Measurements from ENCODE around the gene PTGES3L.
"Not testable (repeated sequence)": the region's sequence is repeated elsewhere in the genome, so short reads cannot be mapped to it uniquely, and the experiment has no call there.

PTGES3L gene

DNA sequence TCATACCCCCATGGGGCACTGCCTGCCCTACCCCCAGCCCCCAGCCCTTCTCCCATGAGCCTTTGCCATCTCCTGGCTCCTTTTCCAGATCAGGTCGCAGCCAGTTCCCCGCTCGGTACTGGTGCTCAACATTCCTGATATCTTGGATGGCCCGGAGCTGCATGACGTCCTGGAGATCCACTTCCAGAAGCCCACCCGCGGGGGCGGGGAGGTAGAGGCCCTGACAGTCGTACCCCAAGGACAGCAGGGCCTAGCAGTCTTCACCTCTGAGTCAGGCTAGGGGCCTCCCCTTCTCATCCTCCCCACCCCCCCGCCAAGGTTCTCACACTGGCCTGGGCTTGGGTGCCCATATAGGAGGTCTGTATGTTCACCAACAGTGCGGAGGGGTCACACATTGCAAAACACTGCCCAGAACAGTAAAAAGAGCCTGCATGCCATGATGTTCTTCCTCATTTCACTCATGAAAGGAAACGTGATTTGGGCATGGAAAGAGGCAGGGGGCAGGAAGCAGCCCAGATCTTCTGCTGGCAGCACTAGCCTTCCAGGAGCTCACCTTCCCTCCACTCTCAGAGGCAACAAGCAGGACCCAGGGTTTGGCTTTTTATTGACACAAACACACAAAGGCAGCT, 34.3 kb upstream of the PTGES3L start:
- DNase-seq: no peak

DNA sequence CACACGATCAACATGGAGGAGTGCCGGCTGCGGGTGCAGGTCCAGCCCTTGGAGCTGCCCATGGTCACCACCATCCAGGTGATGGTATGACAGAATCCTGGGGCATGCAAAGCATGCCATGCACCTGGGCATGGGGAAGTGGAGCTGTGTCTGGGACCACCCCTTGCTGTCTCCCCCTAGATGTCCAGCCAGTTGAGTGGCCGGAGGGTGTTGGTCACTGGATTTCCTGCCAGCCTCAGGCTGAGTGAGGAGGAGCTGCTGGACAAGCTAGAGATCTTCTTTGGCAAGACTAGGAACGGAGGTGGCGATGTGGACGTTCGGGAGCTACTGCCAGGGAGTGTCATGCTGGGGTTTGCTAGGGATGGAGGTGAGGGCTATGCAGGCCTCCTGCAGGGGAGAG, 33.4 kb upstream of the PTGES3L start:
- no peak for DNase-seq

DNA sequence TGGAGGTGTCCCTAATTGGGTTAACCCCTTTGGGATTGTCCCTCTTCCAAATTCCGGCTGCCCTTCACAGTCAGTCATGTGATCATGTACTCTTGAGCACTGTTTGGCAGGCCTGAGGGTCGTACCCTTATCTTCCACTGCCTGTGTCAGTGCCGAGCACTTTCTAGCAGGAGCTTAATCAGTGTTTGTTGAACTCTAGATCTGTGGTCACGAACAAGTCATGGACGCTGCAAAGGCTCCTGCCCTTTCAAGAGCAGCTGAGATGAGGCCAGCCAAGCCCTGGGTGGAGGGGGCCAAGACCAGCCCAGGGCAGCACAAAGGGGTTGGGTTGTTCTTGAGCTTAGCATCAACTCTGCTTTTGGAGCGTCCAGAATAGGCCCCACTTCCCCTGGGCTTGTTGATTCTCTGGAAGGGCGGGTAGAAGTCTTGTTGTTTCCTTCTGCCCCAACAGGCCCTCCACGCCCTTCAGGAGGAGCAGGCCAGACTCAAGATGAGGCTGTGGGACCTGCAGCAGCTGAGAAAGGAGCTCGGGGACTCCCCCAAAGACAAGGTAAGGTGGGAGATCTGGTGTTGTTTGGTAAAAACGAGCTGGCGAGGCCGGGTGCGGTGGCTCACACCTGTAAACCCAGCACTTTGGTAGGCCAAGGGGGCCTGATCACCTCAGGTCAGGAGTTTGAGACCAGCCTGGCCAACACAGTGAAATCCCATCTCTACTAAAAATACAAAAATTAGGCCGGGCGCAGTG, 32.0 kb upstream of the PTGES3L start:
- no peak for DNase-seq

DNA sequence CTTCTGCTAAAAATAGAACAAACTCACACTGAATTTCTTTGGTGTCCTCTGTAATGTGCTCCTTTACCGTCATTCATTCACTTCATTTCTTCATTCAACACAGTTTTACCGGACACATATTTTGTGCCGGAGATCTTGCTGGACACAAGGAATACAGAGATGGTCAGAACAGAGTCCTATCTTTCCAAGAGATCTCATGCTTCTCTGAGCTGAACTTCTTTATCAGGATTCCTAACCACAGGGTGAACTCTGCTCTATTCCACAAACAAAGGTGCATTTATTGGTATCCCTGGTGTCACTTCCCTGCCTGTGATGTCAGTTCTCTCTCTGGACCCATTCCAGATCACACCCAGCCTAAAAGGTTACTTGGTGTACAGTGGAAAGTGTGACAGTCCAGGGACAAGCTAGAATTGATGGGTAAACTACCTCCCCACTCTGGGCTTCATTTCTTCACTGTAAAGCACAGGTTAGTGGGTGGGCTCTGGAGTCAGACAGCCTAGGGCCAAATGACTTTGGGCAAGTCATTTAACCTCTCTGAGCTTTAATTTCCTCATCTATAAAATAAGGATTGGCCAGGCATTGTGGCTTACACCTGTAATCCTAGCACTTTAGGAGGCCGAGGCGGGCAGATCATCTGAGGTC, 30.9 kb upstream of the PTGES3L start:
- no peak for DNase-seq

DNA sequence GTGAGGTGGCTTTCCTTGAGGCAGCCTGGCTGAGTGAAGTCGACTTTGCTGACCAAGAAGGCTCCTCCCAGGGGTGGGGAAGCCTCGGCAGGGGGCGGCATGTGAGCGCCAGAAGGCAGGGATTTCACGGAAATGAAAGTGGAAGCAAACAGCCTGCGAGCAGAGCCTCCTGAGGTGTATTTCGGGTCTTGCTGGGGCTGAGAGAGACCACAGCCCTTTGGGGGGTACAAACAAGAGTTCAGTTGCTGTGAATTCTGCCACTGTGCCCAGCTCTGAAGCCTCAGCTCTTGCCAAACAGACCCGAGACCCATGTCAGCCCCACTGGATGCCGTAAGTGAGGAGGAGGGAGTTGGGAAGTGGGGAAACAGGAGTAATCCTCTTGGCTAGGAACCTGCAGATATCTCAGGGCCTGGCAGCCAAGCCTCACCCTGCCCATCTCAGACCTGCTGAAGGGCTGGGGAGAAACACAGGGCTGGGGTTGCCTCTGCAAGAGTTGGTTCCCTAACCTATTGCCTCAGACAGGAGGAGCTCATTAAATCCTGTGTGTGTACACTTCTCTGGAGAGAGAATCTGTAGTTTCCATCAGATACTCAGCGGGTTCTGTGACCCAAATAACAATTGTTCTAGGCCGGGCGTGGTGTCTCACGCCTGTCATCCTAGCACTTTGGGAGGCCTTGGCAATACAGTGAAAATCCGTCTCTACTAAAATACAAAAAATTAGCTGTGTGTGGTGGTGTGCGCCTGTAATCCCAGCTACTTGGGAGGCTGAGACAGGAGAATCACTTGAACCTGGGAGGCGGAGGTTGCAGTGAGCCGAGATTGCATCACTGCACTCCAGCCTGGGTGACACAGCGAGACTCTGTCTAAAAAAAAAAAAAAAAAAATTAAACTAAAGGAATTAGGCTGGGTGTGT, 27.0 kb upstream of the PTGES3L start, which contains the start of gene IFI35:
Gene IFI35, plus strand, starts transcription at position 146 of the 913 bp plus-strand sequence. Its CDS starts 164 bp downstream, at position 310.
- DNase-seq: peak; percentile 52 to 92 (median 73)

DNA sequence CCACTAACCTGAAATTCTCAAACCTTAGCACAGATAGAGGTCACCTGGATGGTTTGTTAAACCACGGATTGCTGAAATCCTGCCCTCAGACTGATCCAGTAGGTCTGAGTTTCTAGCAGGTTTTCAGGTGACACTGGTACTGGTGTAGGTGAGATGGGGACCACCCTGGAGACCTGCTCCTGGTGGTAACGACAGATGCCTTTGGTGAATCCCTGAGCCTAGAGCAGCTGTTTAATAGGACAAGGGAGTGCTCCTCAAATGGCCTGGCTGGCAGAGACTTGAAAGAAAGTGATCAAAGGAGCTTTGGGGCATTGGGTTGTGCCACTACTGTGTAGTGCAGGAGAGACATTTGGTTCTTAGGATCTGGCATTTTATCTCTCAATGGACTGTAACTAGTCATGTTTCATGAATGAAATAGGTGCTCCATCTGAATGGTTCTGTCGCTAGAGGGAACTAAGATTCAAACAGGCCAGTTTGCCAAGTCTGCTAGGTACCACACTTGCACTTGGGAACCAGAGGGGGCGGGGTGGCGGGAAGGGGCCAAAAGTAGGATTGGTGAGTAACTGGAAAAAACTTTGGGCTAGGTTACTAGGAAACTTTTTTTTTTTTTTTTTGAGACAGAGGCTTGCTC, 23.8 kb upstream of the PTGES3L start:
- DNase-seq: no peak

DNA sequence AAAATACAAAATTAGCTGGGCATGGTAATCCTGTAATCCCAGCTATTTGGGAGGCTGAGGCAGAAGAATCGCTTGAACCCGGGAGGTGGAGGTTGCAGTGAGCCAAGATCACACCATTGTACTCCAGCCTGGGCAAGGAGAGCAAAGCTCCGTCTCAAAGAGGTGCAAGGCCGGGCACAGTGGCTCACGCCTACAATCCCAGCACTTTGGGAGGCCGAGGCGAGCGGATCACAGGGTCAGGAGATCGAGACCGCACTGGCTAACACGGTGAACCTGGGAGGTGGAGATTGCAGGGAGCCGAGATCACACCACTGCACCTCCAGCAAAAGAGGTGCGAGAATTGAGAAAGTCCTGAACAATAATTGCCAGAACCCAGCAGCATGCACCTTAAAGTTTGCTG, 21.0 kb upstream of the PTGES3L start:
- not testable (repeated sequence) for DNase-seq

DNA sequence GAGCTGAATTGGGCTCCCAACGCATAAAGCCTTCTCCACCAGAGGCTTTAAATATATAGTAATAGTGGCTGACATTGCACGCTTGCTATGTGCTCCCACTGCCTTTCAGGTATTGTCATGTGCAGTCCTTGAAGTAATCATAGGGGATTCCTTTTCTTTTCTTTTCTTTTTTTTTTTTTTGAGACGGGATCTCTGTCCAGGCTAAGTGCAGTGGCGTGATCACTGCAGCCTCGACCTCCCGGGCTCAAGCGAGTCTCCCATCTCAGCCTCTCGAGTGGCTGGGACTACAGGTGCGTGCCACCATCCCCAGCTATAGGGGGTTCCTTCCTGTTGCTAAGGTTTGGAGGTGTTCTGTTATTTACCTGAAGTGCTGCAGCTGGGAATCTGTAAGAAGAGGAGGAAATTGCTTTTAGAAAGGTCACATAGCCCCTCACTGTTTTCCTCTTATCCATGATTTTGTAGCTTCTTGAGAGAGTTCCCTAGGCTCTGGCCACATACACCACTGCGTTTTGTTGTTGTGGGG, 19.2 kb upstream of the PTGES3L start:
- no peak for DNase-seq

DNA sequence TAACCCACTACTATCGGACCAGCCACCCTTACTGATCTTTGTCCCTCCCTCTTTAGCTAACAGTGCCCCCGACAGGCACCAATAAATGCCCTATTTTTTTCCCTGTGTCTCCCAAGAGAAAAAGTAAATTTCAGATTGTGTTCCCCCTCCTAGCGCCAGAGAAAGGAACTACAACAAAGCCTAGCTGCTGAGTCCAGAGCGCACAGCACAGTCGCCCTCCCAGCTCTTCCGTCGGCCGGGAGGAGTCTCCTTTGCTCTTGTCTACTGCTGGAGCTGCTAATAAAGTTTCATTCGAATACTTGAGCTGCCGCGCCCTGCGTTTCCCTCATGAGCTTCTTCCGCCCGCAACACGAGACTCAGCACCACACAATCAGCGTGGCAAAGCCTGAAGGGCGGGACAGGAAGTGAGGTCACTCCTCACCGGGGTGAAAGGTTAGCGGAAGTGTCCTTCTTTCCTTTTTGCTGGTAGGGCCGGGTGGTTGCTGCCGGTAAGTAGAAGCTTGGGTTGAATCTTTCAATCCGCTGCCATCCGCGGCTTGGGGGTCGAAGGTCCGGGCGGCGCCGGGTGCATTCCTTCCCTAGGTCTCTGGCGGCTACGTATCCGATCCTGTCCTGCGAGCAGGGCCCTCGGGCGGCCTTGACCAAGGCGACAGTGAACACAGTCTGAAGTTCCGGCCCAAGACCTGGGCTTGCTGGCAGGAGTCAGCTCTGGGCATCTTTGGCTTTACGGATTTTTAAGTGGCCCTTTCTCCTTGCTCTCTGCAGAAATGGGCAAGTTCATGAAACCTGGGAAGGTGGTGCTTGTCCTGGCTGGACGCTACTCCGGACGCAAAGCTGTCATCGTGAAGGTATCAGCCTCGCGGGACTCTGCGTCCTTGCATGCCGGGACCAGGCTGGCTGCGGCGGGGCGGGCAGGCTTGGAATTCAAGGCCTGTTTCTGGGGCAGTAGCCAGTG, 18.4 kb upstream of the PTGES3L start, which contains the start of gene RPL27:
Gene RPL27, plus strand, starts transcription at position 436 of the 955 bp plus-strand sequence. Its CDS starts 332 bp downstream, at position 768.
- DNase-seq: peak; percentile 79 to 100 (median 96)

DNA sequence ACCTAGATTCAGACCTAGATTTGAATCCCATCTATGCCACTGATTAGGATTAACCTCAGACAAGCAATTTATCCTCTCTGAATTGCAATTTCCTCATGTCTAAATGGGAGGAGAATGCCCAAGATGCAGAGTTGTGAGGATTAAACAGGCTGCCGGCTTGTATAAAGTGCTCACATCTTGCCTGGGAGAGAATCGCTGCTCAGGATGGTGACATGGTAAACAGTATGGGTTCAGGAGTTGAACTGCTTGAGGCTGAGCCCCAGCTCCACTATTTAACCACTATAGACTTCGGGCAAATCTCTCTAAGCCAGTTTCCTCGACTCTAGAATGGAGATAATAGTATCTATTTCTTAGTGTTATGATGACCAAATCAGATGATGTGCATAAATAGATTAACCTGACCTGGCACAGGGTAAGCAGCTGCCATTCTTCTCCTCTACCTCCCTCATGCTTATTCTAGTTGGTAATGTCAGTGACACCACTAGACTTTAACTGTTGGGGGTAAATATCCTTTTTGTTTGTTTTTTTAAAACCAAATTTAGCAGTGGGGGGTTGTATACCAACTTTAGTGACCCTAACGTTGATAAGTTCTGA, 17.6 kb upstream of the PTGES3L start:
- no peak for DNase-seq

DNA sequence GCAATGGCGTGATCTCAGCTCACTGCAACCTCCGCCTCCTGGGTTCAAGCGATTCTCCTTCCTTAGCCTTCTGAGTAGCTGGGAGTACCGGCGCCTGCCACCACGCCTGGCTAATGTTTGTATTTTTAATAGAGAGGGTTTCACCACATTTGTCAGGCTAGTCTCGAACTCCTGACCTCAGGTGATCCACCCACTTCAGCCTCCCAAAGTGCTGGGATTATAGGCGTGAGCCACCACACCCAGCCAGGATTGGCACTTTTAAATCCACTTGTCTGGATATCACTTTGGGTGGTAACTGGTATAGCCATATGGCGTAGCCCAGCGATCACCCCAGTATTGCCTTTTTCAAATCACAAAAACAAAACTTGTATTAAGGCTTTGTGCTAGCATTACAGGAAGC, 14.0 kb upstream of the PTGES3L start:
- not testable (repeated sequence) for DNase-seq

DNA sequence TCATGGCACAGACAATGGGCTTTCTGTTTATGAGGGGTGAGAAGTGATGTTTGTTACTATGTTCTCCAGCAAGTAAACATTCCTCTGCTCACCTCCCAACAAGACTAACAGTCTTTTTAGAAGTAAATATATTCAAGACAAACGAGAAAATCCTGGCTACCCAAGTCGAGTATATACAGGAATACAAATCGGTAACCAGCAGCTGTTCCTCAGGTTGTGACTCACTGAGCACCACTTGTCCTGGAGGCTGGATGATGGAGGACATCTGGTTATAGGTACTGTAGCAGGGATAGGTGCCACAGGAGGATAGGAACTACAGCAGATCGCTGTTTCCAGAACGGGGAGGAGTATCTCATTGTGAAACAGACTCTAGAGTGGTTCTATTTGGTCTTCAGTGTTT, 13.0 kb upstream of the PTGES3L start:
- DNase-seq: no peak

DNA sequence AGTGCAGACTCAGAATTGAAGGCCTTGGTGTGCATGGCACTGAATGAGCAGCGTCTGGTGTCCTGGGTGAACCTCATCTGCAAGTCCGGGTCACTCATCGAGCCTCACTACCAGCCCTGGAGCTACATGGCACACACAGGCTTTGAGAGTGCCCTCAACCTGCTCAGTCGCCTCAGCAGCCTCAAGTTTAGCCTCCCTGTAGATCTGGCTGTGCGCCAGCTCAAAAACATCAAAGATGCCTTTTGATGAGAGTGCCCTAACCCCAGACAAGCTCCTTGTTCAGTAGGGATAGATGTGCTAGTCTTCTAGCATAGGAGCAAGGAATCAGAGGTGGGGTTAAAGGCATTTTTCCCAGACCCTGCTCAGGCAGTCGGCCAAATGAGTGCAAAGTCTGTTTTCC, 11.6 kb upstream of the PTGES3L start:
- no peak for DNase-seq

DNA sequence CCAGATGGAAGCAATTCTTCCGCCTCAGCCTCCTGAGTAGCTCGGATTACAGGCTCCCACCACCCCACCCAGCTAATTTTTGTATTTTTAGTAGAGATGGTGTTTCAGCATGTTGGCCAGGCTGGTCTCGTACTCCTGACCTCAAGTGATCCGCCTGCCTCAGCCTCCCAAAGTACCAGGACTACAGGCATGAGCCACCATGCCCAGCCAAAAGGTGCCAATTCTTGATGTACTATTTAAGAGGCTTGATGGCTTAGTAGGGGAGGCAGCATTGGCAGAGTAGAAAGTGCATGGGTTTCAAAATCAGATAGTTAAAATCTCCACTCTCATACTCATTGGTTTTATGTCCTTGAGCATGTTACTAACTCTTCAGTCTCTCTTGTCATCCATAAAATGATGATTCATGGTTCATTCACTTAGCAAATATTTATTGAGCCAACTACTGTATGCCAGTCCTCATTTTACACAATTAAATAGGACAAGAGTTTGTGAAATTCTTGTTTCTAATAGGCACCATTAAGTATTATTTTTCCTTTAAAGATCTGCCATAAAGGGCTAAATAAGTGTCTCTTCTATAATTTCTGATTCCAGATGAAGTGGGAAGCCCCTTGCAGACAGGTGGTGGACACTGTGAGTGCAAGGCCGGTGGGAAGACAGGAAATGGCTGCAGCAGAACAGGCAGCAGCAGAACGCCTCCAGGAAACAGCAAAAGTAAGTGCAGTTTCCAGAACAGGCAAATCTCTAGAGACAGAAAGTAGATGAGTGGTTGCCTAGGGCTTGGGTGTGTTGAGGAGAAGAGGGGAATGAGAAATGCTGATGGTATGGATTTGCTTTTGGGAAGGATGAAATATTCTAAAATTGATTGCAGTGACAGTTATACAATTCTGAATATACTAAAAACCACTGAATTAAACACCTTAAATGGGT, 10.1 kb upstream of the PTGES3L start:
- DNase-seq: no peak

DNA sequence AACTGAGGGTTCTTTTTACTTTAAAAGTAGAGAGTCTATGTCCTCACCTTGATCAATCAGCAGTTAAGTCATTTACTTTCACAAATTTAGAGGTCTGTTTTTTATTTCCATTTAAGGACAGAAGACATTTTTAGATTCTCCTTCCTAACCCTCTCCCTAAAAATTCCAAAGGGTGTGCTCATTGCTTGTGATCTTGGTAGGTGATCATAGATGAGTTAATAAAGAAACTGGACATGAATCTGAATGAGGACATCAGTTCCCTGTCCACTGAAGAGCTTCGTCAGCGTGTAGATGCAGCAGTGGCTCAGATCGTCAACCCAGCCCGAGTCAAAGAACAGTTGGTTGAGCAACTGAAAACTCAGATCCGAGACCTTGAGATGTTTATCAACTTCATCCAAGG, 9.3 kb upstream of the PTGES3L start:
- no peak for DNase-seq

DNA sequence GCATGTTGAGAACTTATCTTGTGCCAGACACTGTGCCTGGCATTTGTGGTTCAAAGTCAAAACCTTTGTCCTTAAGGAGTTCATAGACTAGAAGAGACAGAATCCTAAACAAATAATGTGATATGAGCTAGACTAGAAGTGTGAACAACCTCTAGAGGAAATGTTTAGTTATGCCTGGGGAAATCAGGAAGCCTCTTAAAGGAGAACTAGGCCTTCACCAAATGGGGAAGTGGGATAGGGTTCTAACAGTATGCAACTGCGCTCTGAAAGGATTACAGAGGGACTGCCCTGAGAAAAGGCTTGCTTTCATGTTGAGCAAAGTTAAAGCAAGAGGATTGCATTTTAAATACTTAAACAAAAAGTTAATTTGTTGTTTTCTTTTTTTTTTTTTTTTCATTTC, 5.3 kb upstream of the PTGES3L start:
- DNase-seq: no peak

DNA sequence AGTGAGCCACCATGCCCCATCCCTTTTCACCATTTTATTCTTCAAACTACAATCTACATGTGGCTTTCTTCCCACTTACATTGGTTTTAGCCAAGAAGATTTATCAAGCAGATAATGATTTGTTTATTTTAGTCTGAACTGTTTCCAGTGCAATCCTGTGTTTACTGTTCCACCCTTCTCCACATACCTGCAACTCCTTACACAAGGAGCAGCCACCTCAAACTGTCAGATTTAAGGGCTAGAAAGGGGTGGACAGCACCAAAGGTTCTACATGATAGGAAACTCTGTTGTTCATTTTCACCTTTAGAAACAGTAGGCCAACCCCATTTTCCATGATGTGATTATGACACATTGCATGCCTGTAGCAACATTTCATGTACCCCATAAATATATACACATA, 2.4 kb upstream of the PTGES3L start:
- DNase-seq: no peak

DNA sequence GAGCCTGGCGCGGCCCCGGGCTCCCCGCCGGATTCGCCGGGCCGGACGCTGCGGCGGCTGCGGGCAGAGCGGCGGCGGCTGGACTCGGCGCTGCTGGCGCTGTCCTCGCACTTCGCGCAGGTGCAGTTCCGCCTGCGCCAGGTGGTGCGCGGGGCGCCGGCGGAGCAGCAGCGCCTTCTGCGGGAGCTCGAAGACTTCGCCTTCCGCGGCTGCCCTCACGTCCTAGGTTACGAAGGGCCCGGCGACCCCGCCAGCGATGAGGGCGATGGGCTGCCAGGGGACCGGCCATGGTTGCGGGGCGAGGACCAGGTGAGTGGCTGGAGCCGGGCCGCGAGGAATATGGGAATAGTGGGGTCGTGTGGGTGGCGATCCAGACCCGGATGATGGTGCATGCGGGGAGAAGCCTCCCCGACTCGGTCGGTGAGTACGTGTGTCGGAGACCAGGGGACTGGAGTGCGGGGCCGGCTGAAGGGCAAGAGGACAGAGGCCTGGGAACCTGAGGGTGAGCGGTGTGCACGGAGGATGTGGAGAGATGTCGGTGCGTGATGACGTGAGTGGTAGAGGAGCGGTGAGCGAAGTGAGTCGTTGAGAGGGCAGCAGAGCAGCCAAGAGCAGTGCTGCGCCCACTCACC, 1.0 kb upstream of the PTGES3L start:
- DNase-seq: peak; percentile 24 to 83 (median 47)

All from T-helper 2 cell (primary cell).